NCI-H2029 treated with DMSO at 0.1 percent for 48 hours (cell line): ENCODE data around the gene NSUN6.

Experiments used
- DNase-seq: peaks from one replicate; lab custom pipeline; 2025; lab: John Stamatoyannopoulos, UW

Gene NSUN6

GRCh38 chr10:18651324-18652007 lies at the start of gene NSUN6:
TSS of gene NSUN6 (minus strand) at chr10:18651587. CDS start at chr10:18651203, 384 bp downstream.
- DNase-seq: peak; percentile 12

DNA sequence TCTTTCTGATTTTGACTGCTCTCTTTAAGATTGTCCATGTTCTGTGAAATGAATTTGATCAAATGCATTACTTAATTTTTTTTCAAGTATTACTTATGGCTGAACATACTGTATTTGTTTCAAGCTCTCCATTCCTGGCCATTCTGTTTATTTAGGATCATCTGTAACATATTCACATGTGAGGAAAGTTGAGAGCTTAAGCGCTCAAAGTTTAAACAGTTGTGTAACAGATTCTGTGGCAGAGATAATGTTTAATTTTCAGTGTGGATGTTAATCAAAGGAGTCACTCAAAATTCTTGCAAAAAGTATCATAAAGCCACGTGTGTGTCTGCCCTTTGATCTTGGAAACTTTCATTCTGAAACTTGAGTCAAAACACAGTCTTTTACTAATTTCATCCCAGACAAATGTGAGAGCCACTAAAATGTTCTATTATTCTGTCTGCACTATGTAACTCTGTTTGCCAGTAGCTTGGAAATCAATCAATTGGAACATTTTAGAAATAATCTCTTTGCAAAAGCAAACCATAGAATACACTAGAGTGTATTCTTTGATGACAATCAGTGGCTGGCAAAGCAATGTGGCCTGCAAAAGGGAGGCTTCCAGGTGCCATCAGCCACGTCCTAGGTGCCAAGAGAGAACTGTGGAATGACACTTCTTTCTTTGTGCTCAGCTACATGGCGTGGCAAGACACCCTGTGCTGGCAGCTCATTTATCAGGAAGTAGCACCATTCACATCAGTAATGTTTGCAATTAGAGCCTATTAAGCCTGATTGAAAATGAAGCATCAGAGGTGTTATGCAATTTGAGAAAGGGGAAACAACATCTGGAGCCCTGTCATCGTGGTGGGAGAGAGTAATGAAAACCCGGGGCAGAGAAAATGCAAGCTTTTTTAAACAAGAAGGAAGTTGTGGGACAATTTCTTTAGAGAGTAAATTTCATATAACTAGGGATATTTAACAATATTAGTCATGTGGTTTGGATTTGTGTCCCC lies 48.8 kb upstream of the NSUN6 start:
- no peak for DNase-seq

GRCh38 chr10:18690541-18690940 lies 39.2 kb upstream of the NSUN6 start:
- no peak for DNase-seq

GRCh38 chr10:18689498-18689897 lies 38.1 kb upstream of the NSUN6 start:
- DNase-seq: no peak

- DNase-seq: no peak
These were observed 36.3 kb upstream of the NSUN6 start for GRCh38 chr10:18687706-18688105.

- DNase-seq: no peak
These were observed 35.8 kb upstream of the NSUN6 start for GRCh38 chr10:18687195-18687594.

DNA sequence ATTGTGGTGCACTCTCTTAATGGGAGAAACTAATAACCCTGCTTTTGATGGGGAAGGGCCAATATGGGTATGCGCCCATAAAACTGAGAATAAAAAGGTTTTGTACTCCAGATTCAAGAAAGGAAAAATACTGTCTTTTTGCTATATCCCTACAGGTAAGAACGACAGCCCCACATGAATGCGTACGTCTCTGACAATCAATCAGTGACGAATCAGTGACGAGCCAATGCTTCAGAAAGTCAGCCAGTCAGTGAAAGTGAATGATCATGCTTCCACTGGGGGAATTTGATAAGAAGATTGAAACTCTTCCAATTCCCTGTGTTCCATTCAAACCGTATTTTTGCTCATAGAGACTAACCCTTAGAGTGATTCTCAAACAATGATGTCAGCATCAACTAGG lies 34.2 kb upstream of the NSUN6 start:
- DNase-seq: no peak

DNA sequence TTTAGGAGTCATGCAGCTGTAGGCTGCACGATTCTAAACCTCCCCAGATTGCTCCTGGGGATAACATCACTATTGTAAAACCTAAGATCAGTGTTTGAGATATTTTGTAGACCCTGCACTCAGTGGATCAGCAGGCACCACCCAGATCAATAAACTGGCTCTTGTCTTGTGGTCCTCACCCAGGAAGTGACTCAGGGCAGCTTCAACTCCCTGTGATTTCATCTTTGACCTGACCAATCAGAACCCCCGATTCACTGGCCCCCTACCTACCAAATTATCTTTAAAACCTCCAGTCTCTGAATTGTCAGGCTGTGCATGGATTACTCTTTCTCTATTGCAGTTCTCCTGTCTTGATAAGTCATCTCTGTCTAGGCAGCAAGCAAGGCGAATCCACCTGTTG lies 33.6 kb upstream of the NSUN6 start:
- no peak for DNase-seq

- no peak for DNase-seq
These were observed 33.0 kb upstream of the NSUN6 start for GRCh38 chr10:18684416-18684815.

GRCh38 chr10:18683427-18683826 lies 32.0 kb upstream of the NSUN6 start:
- no peak for DNase-seq

DNA sequence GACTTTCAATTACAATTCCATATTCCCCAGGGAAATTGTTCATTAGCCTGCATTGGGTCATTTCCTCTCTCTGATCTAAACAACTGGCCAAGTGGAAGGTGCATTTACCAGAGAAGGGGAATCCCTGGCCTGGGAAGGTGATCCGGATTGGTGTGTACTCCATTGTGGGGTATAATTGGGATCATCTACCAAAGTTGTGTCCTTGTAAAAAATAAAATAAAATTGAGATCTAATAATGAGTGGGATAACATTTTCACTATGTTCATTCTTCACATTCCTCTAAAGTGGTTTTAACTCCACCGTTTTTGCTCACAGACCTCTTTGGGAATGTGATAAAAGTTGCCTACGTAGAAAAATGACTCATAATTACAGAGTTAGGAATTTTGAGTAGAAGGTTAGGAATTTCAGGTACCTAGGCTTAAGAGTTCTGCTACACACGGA lies 30.6 kb upstream of the NSUN6 start:
- no peak for DNase-seq

- no peak for DNase-seq
These were observed 30.0 kb upstream of the NSUN6 start for GRCh38 chr10:18681366-18681765.

DNA sequence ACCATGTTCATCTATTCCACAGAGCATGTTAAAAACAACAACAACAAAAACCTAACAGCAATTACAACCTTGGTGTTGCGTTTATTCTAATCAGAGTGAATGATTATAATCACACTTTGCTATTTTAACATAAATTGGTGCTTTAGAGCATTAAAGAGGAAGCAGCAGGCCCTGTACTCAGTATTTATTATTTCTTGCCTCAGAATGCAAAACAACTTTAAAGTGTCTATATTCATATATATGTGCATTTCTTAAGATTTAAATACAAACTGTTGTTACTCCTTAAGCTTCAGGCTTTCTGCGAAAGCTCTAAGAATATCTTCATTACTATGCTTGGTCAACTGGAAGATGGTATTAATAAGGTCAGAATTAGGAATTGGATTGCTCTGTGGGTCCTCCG lies 29.4 kb upstream of the NSUN6 start:
- DNase-seq: no peak

- DNase-seq: no peak
These were observed 23.9 kb upstream of the NSUN6 start for GRCh38 chr10:18675086-18675801.

- DNase-seq: no peak
These were observed 16.6 kb upstream of the NSUN6 start for GRCh38 chr10:18668026-18668425.

DNA sequence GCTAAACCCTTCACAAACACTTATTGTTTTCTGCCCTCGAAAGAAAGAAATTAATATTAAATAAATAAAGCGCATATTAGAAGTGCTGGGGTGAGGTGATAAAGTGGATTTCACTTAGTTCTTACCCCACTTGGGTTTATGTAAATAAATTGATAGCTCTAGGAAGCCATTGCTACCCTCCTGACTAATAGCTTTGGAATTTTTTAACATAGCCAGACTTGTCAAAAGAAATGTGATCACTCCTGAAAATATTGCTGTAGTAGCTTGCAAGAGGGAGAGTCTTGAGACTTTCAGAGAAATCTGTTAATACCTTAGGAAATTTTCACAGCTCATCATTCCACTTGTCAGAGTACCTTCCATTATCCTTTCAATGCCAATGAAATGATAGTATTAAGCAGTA lies 15.4 kb upstream of the NSUN6 start:
- no peak for DNase-seq

- DNase-seq: no peak
These were observed 14.6 kb upstream of the NSUN6 start for GRCh38 chr10:18665815-18666558.

- no peak for DNase-seq
These were observed 13.6 kb upstream of the NSUN6 start for GRCh38 chr10:18664841-18665478.

GRCh38 chr10:18660816-18661431 lies 9.5 kb upstream of the NSUN6 start:
- no peak for DNase-seq

DNA sequence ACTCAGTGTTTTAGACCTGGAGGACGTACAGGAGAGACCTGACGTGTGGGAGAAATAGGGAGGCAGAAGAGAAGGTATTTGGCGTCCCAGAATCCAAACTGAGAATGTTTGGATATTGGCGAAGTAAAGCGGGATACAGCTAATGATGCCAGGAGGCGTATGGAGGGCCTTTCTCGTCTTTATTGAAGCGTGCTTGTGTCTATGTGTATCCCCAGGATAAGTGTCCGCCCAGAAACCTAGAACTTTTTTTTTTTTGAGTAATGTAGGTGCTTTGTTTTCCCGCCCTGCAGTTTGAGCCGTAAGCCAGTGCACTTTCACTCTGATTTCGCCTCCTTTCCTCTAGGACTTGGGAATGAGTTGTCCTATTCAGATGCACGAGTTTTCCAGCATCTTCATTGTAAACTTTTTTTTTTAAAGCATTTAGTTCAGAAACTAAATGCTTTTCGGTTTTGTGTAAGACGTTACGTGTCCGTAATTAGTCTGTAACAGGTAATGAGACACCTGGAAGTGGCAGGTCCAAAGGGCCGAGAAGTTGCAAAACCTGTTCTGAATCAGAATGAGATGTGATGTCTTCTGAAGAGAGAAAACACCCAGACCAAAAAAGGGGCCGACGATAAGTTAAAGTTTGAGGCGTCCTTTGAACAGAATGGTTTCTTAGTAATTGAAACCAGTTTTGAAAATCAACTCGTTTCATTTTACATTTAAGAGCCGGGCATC lies 8.6 kb upstream of the NSUN6 start:
- no peak for DNase-seq
